Hematopoietic multipotent progenitor cell treated with erythropoietin and hydrocortisone succinate and interleukin-3 and kit ligand, for 6 days (in vitro differentiated cells): ENCODE results near the gene SPATA24.
"Not testable (repeated sequence)": the region's sequence is repeated elsewhere in the genome, so short reads cannot be mapped to it uniquely, and the experiment has no call there.

Source experiments
- DNase-seq: peaks from one replicate; pipeline ENCODE4 v3.0.0-alpha.2; 2015

The SPATA24 gene

GRCh38 chr5:139381837-139382761, 21.8 kb downstream of the SPATA24 start:
- DNase-seq, result no peak

- no peak for DNase-seq
Measured at GRCh38 chr5:139379626-139380449, 24.1 kb downstream of the SPATA24 start.

GRCh38 chr5:139378941-139379361, 24.9 kb downstream of the SPATA24 start:
- no peak for DNase-seq

GRCh38 chr5:139378101-139378825, 25.6 kb downstream of the SPATA24 start:
- no peak for DNase-seq

- no peak for DNase-seq
Measured at GRCh38 chr5:139377226-139377625, 26.7 kb downstream of the SPATA24 start.

GRCh38 chr5:139376364-139376763, 27.5 kb downstream of the SPATA24 start:
- DNase-seq, result no peak

- no peak for DNase-seq
Measured at GRCh38 chr5:139374909-139375308, 29.0 kb downstream of the SPATA24 start.

- no peak for DNase-seq
Measured at GRCh38 chr5:139371482-139372435, 32.1 kb downstream of the SPATA24 start.

GRCh38 chr5:139369181-139369580, 34.7 kb downstream of the SPATA24 start:
- DNase-seq, result no peak

- peak; percentile 38 for DNase-seq
Measured at GRCh38 chr5:139368613-139369012, 35.3 kb downstream of the SPATA24 start.

- DNase-seq, result no peak
Measured at GRCh38 chr5:139364466-139364865, 39.4 kb downstream of the SPATA24 start.

GRCh38 chr5:139363937-139364336, 40.0 kb downstream of the SPATA24 start:
- DNase-seq, result no peak

GRCh38 chr5:139361835-139362429, 42.0 kb downstream of the SPATA24 start:
- DNase-seq, result no peak

GRCh38 chr5:139360384-139360783, 43.5 kb downstream of the SPATA24 start:
- no peak for DNase-seq

GRCh38 chr5:139358064-139358463, 45.8 kb downstream of the SPATA24 start:
- DNase-seq, result no peak

- DNase-seq, result not testable (repeated sequence)
Measured at GRCh38 chr5:139355900-139356299, 48.0 kb downstream of the SPATA24 start.

- DNase-seq, result no peak
Measured at GRCh38 chr5:139354186-139354585, 49.7 kb downstream of the SPATA24 start.

- DNase-seq, result not testable (repeated sequence)
Measured at GRCh38 chr5:139347863-139348262, 56.0 kb downstream of the SPATA24 start.
